Activated naive CD8-positive, alpha-beta T cell (primary cell): Measurements from ENCODE around the gene ELAVL1.

Source experiments
- H3K27ac Mint-ChIP-seq: one replicate; pipeline ENCODE4 v1.8.0; 2021; ENCODE audit warnings: mixed read lengths
- H3K27me3 Mint-ChIP-seq: one replicate; pipeline ENCODE4 v1.8.0; 2021; ENCODE audit warnings: mixed read lengths
- H3K36me3 Mint-ChIP-seq: one replicate; pipeline ENCODE4 v1.8.0; 2021; ENCODE audit warnings: mixed read lengths
- H3K4me1 Mint-ChIP-seq: one replicate; pipeline ENCODE4 v1.8.0; 2021; ENCODE audit warnings: low read depth, mixed read lengths
- H3K4me3 Mint-ChIP-seq: one replicate; pipeline ENCODE4 v1.8.0; 2021; ENCODE audit warnings: mild to moderate bottlenecking, mixed read lengths
- H3K9me3 Mint-ChIP-seq: one replicate; pipeline ENCODE4 v1.8.0; 2021; ENCODE audit warnings: low read depth, mixed read lengths

ELAVL1 gene

DNA sequence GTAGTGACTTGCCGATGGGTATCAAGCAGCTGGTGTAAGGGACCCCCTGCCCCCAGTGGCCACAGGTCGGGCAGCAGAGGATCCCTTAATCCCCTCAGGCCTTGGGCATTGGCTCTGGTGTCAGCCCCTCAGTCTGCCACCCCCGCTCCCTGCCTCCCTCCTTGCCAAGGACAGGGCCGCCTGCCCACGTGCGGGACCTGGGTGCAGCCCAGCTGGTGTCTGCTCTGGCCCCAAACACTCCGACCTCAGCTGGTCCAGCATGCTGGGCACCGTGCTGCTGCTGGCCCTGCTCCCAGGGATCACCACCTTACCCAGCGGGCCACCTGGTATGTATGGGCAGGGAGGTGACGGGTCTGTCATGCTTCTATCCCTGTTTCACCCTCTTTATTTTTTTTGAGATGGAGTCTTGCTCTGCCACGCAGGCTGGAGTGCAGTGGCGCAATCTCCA, 90.8 kb downstream of the ELAVL1 start, which contains the start of gene TGFBR3L:
TGFBR3L (plus strand) TSS at position 233 of the 448 bp plus-strand sequence.
- H3K27ac Mint-ChIP-seq: no peak within 1 kb of the TSS
- peaks cover 16% of the 10 kb centered on the region for H3K4me1 Mint-ChIP-seq
- H3K27me3 Mint-ChIP-seq: peaks cover 6% of the 10 kb centered on the region
- no peaks in the 10 kb centered on the region for H3K36me3 Mint-ChIP-seq
- peak within 1 kb of the TSS; percentile 76 for H3K4me3 Mint-ChIP-seq
- H3K9me3 Mint-ChIP-seq: no peaks in the 10 kb centered on the region

DNA sequence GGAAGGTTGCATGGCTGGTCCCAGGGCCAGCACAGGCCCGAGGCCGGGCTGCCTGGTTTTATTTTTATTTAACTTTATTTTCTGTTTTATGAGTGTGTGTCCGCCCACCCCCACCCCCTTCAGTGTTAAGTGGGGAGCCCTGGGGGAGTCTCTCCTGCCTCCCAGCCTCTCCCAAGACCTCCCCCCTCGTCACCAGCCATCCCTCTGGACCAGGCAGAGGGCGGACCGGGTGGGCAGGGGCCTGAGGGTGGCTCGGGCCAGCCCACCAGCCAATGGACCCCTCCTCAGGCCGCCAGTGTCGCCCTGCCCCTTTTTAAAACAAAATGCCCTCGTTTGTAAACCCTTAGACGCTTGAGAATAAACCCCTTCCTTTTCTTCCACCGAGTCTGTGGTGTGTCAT, 91.3 kb downstream of the ELAVL1 start:
- Mint-ChIP-seq H3K9me3 (no peaks in the 10 kb centered on the region), H3K36me3 (no peaks in the 10 kb centered on the region), H3K4me3 (no peak overlapping the region), H3K27me3 (peaks cover 5% of the 10 kb centered on the region), H3K4me1 (peaks cover 14% of the 10 kb centered on the region), H3K27ac (no peak overlapping the region)

DNA sequence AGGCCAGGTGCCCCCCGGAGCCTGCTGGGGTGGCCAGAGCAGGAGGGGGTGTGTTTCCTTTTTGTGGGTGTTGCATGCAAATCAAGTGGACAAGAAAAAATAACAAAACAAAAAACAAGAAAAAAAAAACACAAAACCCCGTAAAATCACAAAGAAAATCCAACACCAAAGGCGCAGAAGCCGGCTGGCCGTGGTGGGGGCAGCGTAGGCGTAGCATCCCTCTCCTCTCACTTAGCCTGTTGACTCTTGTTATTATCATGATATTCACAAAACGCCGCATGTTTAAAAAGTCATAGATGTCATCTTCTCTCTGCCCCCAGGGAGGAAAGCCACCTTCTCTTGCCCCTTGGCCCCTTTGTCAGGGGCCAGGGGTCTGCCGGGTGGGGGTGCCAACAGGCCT, 91.8 kb downstream of the ELAVL1 start:
- no peaks in the 10 kb centered on the region for H3K9me3 Mint-ChIP-seq
- H3K36me3 Mint-ChIP-seq: no peaks in the 10 kb centered on the region
- peaks cover 14% of the 10 kb centered on the region for H3K4me1 Mint-ChIP-seq
- H3K27ac Mint-ChIP-seq: no peak overlapping the region
- peaks cover 5% of the 10 kb centered on the region for H3K27me3 Mint-ChIP-seq
- no peak overlapping the region for H3K4me3 Mint-ChIP-seq

DNA sequence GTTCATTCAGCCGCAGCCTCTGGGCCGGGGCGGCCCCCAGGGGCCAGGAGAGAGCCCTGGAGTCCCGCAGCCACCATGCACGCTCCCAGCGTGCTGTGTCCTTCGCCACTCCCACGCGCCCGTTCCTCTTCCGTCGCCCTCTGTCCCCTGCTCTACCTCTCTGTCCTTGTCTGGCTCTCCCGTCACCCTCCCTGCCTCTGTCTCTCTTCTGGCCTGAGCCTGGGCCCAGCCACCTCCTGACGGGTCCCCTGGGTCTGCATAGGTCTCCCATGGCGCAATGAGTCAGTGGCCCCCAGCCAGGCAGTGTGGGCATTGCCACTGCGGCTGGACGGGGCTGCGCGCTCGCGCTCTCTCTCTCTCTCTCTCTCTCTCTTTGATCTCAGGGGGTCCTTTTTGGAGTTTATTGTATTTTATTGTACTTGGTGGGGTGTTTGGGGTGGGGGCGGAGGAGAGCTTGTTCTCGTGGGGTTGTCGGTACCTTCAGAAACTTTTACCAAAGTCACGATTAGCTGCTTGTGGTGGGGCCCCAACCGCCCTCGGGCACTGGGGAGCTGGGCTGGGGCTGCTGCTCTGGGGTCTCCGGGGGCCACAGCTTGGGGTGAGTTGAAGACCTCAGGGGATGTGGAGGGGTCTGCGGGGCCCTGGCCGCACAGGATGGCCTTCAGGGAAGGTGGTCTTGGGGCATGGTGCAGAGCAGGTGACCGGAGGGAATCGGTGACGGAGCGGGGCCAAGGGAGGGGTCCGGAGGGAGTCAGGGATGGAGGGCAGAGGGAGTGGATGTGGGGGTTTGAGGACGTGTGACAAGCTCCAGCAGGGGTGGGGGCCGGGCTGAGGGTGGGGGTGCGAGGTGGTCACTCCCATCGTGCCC, 92.5 kb downstream of the ELAVL1 start:
- Mint-ChIP-seq H3K4me1 (peaks cover 9% of the 10 kb centered on the region), H3K27ac (no peak overlapping the region), H3K27me3 (peaks cover 5% of the 10 kb centered on the region), H3K9me3 (no peaks in the 10 kb centered on the region), H3K36me3 (no peaks in the 10 kb centered on the region), H3K4me3 (no peak overlapping the region)

DNA sequence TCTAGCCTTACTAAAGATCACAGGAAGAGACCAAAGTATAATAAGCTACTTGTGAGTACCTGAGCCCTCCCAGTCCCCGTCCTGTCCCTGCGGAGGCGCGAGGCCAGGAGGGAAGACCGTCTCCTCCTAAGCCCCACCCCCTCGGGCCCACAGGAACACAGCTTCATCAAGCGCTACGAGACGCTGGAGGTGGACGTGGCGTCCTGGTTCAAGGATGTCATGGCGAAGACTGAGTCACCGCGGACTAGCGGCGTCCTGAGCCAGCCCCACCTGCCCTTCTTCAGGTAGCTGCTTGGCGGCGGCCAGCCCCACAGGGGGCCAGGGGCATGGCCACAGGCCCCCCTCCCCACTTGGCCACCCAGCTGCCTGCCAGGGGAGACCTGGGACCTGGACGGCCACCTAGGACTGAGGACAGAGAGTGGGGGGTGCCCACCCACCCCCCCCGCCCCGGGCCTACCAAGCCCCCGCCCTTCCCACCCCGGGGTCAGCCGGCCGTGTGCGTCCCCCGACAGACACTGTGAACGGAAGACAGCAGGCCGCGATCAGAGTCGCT, 93.2 kb downstream of the ELAVL1 start:
- H3K9me3 Mint-ChIP-seq: no peaks in the 10 kb centered on the region
- H3K27me3 Mint-ChIP-seq: peaks cover 5% of the 10 kb centered on the region
- H3K27ac Mint-ChIP-seq: no peak overlapping the region
- peaks cover 7% of the 10 kb centered on the region for H3K4me1 Mint-ChIP-seq
- H3K4me3 Mint-ChIP-seq: no peak overlapping the region
- no peaks in the 10 kb centered on the region for H3K36me3 Mint-ChIP-seq

DNA sequence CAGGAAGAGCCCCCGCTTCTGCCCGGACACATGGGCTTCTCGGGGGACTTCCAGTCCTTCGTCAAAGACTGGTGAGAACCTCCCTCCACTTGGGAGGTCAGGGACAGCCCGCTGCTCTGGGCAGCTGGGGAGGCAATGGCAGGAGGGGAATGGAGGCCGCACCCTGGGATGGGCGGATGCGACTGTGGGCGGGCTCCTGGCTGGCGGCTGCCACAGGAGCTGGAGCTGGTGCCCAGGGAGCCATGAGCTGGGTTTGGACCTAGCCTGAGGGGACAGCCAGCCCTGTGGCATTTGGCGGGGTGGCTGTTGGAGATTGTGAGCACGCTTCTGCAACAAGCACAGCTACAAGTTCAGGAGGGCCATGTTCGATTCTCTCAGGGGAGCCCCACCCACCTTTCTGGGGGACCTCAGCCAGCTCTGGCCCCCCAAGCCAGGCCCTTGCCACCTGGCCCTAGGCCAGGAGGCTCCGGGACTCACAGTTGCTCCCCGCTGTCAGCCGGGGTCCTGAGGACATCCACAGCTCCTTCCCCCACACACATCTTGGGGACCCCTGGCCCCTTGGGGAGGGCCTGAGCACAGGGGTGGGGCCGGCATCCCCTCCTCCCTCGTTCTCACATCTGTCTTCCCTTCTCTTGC, 93.8 kb downstream of the ELAVL1 start:
- peaks cover 4% of the 10 kb centered on the region for H3K27me3 Mint-ChIP-seq
- no peaks in the 10 kb centered on the region for H3K9me3 Mint-ChIP-seq
- H3K27ac Mint-ChIP-seq: no peak overlapping the region
- peaks cover 6% of the 10 kb centered on the region for H3K4me1 Mint-ChIP-seq
- no peak overlapping the region for H3K4me3 Mint-ChIP-seq
- H3K36me3 Mint-ChIP-seq: no peaks in the 10 kb centered on the region

DNA sequence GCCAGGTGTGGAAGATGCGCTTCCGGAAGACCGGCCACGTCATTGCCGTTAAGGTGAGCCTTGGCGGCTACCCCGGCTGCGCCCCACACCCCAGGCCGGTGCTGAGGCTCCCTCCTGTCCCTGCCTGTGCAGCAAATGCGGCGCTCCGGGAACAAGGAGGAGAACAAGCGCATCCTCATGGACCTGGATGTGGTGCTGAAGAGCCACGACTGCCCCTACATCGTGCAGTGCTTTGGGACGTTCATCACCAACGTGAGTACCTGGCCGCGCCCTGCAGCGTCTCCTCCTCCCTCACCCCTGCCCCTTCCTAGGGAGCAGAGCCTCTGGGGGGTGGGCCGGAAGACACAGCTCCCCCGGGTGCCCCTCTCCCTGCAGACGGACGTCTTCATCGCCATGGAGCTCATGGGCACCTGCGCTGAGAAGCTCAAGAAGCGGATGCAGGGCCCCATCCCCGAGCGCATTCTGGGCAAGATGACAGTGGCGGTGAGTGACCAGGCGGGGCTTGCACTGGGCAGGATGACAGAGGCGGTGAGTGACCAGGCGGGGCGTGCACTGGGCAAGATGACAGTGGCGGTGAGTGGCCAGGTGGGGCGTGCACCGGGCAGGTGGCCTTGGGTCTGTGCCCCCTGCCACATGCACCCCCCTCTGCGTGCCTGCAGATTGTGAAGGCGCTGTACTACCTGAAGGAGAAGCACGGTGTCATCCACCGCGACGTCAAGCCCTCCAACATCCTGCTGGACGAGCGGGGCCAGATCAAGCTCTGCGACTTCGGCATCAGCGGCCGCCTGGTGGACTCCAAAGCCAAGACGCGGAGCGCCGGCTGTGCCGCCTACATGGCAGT, 94.9 kb downstream of the ELAVL1 start:
- Mint-ChIP-seq H3K4me1 (peaks cover 8% of the 10 kb centered on the region), H3K4me3 (no peak overlapping the region), H3K9me3 (no peaks in the 10 kb centered on the region), H3K36me3 (peaks cover 1% of the 10 kb centered on the region), H3K27me3 (peaks cover 2% of the 10 kb centered on the region), H3K27ac (no peak overlapping the region)

DNA sequence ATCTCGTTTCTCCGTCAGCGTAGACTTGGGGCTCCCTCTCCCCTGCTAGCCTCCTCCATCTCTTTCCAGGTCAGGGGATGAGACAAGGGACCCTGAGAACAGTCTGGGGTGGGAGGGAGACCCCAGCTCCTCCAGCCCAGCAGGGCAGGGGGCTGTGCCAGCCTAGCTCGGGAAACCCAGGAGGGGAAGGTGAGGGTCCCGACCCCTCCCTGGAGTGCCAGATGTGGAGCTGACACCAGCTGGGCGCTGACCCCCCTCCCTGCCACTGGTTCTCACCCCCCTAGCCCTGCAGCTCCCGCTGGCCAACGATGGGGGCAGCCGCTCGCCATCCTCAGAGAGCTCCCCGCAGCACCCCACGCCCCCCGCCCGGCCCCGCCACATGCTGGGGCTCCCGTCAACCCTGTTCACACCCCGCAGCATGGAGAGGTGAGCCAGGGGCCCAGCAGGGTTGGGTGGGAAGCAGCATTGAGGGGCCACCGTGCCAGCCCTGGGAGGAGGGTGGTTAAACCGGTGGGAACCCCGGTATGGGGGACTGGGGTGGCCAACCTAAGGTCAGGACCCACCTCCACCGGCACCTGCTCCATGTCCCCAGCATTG, 95.9 kb downstream of the ELAVL1 start:
- Mint-ChIP-seq H3K4me3 (no peak overlapping the region), H3K27me3 (no peaks in the 10 kb centered on the region), H3K27ac (no peak overlapping the region), H3K9me3 (no peaks in the 10 kb centered on the region), H3K4me1 (peaks cover 13% of the 10 kb centered on the region), H3K36me3 (peaks cover 2% of the 10 kb centered on the region)

DNA sequence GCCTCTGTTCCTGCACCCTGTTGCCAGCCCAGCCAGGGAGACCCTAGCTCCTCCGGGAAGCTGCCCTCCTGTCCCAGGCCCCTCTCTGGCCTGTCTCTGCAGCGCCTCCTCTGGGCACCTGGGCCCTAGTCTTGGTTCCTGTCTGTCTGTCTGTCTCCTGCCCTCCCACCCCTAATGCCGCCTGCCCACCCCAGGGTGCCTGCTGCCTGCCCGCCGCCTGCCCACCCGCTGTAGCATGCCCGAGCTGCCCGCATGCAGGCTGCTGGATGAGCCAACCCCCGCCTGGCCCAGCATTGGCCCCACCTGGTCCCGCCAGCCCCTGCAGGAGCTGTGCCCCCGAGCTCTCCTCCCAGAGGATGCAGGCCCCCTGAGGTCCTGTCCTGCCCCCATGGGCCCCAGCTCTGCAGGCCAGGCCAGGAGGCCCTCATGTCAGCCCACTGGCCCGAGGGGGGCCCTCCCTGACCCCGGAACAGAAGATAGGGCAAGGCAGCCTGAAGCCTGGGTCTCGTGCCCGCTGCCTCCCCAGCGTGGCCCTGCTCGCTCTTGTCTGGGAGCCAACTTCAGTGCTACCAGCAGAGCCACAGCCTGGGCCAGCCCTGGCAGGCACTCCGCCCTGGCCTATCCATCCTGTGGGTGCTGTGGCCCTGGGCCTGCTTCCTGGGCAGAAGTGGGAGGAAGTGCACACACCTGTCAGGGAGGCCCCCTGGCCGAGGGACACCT, 96.5 kb downstream of the ELAVL1 start:
- peaks cover 14% of the 10 kb centered on the region for H3K4me1 Mint-ChIP-seq
- no peak overlapping the region for H3K27ac Mint-ChIP-seq
- peaks cover 2% of the 10 kb centered on the region for H3K36me3 Mint-ChIP-seq
- H3K27me3 Mint-ChIP-seq: no peaks in the 10 kb centered on the region
- H3K9me3 Mint-ChIP-seq: no peaks in the 10 kb centered on the region
- H3K4me3 Mint-ChIP-seq: no peak overlapping the region
